Measurements from ENCODE around the gene IFFO2.

Gene IFFO2

DNA sequence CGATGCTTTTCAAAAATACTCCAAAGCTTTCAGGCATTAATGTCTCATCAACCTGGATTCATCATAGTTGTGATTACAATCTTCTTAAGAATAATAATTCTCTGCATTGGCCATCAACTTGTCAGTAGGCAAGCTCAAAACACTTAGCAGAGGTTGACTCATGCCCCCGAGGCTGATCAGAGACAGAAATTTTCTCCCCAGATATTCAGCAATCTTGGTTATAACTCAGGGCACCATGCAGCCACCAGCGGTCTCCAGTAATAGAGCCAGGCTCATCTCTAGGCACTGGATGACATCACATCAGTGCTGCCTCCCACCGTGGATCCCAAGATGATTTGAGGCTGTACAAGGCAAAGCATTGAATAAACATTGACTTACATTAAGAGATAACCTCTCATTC lies 14.3 kb upstream of the IFFO2 start:
- no peak for DNase-seq

DNA sequence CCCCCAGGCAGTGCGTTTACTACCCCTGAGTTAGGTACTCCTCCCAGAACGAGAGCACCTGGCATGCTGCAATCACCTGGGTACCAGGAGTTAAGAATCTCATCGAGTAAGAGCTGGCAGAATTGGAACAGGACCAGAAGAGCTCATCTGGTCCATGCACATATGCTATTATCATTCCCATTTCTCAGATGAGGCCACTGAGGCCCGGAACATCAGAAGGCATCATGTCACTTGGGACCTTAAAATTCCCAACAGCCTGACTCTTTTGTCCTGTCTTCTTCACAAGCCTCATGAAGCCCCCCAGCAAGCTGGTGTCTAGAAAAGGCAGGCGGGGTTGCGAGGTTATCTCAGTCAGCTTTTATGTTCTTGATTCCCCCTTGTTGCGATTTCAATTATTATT lies 13.9 kb upstream of the IFFO2 start:
- DNase-seq, result no peak

DNA sequence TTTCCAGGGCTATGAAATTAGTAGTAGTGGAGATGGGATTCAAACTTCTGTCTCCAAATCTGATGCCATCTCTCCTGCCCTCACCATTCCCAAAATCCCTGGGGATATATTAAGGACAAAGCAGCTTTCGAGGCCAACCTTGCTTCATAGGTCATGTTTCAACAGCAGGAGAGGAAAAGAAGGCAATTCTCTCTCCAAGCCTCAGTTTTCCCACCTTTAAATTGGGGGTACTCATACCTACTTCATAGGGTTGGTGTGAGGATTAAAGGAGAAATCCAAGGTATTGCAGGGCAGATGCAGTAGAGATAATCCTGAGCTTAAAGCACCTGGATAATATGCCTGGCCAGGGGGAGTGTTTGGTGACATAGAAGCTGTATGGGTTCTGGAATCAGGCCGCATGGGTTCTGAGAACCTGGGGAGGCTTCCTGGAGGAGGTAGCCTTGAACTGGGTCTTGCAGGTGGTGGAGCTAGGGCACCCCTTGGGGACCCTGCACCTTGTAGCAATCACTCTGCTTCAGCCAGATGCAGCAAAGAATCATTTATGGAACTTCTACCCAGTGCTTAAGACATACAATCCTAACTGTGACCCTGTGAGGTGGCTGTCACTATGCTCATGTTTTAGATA lies 10.7 kb upstream of the IFFO2 start:
- no peak for DNase-seq

DNA sequence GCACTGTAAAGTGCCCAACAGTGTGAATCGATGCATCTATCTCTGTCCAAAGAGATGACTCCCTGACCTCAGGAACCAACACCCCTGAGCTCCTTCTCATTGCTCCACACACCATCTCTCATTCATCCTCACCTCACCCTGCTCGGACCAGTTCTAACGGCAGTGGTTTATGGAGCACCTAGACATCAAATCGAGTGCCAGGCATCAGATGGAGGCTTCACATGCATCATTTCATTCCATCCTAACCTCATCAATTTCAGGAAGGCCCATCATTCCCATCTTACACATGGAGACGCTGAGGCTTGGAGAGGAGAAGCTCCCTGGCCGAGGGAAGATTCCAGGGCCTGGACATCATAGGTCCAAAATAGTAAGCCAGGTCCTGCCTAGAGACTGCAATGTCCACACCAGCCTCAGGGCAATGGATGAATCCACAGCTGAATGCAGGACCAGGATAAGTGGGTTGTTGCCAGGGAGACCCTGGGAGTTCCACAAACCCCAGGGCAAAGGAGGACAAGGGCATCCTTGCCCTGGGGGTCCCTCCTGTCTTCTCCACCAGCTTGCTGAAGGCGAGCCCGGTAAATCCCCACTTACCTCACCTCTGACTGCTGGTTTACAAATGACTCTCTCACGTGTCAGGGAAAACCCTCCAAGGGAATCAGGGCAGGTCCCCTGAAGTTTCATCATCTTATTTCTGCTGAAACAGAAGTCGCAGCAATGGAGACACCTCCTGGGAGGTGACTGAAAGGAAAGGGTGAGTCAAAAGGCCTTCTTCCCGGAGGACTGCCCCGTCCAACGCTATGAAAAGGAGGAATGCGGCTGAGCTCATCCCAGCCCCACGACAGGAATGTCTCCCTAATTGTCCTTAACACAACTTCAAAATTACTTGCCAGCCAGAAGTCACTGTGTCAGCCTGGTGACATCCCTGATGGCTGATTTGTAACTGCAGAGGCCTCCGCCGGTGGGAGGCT lies 9.0 kb upstream of the IFFO2 start:
- peak; percentile 66 for DNase-seq

DNA sequence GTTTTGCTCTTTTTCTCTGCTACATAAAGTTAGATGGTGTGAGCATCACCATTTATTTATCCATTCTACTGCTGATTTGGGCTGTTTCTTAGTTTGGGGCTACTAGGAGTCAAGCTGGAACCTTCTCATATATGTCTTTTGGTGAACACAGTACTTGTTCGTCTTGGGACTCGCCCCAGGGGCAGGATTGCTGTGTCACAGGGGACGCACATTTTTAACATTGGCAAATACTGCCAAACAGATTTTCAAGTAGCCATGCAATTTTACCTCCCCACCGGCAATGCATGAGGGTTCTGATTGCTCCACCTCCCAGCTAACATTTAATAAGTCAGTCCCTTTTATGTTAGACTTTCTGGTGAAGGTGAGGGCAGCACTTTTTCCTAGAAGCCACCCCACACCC lies 7.5 kb upstream of the IFFO2 start:
- no peak for DNase-seq

DNA sequence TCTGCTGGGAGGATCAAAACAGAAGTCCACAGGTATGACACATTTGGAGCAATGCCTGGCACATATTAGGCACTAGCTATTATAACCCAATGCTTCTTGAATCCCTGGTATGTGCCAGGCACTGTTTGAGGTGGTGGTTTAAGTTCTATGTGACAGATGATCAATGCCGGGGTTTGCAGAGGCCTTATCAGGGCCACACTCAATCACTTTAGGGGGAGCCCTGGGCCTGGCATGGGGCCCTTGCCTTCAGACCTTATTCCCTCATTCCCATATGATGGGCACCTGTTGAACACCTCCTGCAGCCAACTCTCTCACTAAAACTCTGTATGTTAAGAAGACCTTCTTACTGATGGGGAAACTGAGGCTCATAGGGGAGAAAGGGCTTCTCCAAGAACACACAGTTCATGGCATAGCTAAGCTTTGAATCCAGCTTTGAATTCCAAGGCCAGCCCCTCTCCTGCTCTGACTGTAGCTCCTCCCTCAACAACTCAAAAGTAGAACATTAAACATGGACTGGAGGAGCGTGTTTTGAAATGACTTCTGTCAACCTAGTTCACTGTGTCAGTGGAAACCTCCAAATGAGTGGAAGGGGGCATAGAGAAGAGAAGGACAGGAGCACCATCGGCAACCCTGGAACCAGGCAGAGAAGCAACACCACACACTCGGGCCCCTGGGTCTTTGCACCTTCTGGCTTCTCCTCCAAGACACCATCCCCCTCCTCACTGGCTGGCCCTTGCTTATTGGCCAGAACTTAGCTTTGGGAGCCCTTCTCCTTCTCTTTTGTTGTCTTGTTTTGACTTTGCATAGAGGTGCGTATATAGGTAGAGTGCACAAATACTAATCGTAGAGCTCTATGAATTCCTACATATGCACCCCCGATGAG lies 6.6 kb upstream of the IFFO2 start:
- no peak for DNase-seq

DNA sequence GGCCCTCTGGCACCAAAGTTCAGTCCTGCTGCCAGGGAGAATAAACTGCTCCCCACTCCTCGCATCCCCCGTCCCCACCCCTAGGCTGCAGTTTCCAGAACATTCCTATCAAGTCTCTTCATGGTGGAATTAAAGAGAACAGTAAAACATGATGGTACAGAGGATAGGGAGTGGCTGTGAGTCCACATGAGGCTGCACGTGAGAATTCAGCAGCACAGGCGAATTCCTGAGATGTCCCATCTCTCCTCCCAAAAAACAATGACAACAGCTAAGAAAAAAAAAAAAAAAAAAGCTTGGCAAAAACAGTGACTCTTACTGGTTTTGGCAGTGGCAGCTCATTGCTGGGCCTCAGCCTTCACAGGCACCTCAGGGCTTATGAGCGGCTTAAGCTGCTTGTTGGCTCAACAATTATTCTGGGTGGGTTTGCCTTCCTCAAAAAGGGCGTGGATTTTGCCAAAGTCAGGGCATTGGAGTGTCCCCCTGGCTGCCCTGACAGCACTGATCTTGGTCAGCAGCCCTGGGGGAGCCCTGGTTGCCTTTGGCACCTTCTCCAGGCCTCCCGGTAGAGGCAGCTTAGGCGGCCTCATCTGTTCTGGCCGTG lies 5.7 kb upstream of the IFFO2 start:
- DNase-seq, result no peak

DNA sequence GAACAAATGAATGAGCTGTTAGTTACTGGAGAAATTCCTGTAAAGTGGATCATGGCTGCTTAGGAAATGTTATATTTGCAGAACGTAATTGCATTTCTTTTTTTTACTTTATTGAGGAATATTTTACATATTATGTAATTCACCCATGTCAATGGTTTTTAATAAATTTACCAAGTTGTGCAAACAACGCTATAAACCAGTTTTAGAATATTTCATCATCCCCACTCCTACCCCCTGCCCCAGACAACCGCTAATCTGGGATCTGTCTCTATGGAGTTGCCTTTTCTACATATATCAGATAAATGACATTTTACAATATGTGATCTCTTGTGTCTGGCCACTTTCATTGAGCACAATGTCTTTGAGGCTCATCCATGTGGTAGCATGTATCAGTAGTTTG lies 4.3 kb upstream of the IFFO2 start:
- DNase-seq, result no peak

DNA sequence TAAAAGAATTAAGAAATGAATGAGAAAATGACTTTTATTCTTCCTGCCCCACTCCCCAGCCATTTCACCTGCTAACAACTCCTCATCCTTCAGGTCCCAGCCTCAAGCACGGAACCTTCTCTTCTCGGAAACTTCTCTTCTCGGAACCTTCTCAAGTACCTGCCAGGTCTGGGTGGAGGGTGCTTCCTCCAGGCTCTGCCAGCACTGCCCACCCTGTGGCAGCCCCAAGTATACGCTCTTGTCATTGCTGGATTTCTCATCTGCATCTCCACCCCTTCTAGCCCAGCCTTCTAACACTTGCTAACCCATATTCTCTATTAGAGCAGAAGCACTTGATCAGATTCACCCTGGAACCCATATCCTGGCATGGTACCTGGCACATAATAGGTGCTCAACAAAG lies 3.9 kb upstream of the IFFO2 start:
- DNase-seq, result no peak

DNA sequence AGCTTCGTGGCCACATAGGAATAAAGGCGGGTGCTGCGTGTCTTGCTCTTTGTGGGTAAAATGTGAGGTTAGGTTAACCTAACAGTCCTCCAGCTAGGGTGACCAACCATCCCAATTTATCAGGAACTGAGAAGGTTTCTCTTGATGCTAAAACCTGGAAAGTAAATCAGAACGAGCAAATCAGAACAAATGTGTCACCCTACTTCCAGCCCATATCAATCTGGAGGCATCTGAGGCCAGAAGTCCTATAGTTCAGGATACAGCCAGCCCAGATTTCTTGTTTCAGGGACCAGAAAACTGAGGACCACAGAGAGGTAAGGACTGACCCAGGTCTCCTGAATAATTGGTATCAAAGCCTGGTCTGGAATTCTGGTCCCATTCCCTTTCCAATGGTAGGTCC lies 3.1 kb upstream of the IFFO2 start:
- DNase-seq, result no peak

DNA sequence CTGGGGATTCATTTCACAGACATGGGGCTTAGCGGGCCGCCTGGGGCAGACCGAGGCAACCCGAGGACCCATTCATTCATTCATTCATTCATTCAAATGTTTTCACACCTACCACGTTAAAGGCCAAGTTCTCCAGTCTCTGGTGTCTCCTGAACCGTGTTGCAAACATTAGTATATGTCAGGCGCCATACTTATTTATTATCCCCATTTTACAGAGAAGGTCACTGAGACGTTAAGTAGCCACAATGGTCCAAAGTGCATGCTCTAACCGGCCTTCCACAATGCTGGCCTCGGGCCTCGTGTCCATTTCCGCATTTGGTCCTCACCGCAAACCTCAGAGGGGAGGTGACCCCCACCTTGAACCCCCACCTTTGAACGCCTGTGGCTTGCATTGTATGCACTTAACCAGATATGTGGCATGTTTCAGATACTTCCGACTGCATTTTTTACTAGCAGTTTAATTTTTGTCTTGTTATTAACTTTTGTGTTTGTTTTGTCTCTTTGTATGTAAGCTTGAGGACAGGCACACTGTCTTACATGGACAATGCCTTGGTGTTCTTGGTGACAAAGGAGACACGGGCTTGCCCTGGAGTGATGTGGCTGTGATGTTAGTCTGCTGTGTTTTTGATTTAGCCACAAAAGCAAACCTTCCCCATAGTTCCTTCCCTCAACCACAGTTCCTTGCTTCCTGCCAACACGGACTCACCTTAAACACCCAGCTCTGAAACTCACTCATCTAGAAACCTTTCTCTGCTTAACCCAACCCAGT lies 1.2 kb upstream of the IFFO2 start:
- DNase-seq, result peak; percentile 56

DNA sequence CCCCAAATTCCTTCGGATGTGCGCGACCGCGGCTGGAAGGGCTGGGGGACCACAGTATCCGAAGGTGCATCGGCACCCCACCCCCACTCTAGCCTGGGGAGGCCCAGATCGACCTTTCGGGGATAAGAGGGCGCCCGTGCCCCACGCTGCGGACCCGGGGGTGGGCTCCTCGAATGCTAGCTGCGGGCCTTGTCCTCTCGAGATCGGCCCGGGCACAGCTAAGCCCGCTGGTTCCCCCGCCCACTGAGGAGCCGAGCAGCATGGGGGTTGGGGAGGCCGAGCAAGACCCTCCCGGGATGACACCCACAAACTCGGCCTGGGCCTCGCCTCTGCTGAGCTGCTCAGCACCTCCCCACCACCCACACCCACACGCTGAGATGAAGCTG lies 653 bp upstream of the IFFO2 start:
- no peak for DNase-seq

DNA sequence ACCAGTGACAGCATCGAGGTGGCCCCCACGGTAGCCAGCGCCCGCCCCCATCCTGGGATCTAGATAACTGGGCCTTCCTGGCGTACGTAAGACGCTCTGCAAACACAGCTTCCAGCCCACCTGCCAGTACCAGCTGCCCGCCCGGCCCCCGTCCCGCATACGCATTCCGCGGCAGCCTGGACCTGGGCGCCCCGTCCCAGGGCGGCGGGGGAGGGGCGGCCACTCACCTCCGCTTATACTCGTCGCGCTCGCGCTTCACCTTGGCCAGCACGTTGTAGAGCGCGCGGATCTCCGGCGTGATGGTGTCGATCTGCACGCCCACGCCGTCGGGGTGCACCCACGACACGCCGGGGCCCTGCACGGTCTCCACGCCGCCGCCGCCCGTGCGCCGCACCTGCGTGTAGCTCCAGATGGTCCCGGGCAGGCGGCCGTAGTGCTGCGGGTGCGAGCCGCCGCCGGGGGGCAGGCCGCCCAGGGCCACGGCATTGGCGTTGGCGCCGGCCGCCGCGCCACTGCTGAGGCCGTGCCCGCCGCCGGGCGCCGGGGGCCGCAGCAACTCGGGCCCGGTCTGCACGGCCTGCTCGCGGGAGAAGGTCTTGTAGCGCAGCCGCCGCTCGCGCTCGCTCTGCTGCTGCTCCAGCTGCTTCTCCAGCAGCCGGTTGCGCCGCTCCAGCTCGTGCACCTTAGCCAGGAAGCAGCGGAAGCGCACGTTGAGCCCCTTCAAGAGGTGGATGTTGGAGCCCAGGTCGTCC lies 859 bp downstream of the IFFO2 start:
- DNase-seq, result peak; percentile 61

DNA sequence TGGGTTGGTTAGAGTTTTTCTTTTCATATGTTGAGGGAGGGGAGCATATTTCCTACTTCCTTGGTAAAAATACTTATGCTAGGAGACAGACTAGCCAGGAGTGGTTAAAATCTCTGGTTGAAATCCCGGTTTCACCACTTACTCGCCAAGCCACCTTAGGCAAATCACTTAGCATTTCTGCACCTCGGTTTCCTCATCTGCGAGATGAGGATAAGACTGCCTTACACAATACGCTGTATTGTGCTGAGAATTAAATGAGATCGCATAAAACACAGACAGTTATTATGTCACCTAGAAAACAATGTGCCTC lies 1.4 kb downstream of the IFFO2 start:
- no peak for DNase-seq

DNA sequence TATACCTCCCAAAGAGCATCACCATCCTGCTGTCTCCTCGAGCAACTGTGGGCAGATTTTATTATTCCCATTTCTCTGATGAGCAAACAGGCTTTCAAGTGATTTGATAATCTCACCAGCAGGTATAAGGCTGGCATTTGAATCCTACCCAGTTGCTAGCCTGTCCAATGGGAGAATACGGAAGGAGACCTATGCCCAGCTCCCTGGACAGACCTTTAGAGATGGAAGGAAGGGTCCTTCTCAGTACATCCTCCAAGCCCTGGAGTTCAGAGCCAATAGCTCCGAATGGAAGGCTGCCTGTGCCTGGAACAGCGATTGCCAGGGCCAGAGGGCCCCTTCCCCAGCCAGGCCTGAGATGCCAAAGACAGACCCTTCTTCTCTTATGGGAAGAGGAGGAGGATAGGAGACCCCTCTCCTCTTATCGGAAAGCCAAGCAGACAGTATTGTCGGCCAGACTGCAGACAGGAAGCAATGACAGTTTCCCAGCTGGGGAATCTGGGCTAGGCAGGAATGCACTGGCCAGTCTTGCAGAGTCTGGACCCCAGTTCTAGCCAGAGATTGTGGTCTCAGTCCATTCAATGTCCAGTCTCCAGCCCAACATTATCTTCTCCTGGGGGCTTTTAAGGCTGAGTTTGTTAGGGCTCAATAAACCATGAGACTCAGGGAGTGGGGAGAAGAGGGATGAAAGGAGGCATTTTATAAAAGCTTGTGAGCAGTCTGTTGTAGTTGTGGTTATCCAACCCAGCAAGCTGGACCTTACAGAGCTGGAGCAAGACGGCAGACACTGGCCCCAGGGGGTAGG lies 2.0 kb downstream of the IFFO2 start:
- no peak for DNase-seq

DNA sequence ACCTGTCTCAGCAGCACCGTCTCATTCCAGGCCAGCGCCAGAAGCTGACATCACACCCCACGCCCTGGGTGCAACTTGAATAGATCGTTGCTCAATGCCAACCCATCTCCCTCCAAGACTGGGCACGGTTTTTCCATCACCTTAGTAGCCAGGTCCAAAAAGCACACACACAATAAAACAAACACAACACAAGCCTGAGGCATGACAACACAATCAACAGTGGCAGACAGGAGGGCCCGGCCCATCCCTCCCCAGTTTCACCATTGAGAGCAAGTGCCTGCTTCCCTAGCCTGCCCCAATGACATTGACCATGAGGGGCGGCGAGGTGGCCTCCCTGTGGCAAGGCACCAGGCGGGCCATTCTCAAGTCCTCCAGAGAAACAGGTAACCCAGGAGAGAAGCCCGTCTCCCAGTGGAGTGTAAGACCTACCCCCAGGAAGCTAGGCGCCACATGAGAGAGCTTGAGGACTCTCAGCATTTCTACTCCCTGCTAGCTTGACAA lies 2.7 kb downstream of the IFFO2 start:
- DNase-seq, result no peak

DNA sequence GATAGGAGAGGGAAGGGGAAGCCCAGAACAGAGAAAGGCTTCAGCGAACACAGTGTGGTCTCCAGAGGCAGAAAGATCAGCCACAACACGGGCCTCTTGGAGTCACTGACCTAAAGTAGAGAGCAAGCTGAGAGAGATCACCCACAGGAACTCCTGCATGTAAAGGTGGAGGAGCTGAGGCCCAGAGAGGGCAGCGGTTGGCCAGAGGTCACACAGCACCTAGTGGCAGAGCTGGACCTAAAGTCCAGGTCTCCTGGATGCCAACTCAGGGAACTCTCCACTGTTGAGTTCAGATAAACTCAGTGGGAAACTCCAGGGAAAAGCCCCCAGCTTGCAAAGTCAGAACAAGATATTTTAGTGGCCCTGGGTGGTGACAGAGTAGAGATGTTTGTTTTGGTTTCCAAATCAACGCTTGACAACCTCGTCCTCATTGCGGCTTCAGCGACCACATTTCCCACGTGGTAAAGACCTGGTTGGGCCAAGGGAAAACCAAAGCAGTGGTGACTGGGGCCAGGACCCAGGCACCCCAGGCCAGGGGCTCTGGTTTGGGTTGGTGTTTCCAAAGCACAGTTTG lies 4.6 kb downstream of the IFFO2 start:
- peak; percentile 94 for DNase-seq

DNA sequence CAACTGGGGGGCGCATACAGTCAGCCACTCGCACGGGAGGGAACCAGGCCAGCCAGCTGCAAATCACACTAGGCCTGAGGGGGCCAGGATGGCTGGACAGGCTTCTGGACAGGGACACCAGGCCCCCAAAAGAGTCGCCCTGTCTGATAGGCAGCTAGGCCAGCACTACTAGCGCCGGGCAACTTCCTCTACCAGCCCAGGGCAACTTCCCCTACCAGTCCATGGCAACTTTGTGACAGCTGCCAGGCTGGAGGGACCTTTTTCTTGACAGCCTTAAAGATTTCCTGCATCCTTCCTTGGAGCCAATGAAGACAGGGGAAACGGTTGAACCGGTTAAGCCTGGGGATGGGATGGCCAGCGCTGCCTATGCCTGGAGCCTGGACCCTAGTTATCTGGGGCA lies 5.1 kb downstream of the IFFO2 start:
- DNase-seq, result no peak

DNA sequence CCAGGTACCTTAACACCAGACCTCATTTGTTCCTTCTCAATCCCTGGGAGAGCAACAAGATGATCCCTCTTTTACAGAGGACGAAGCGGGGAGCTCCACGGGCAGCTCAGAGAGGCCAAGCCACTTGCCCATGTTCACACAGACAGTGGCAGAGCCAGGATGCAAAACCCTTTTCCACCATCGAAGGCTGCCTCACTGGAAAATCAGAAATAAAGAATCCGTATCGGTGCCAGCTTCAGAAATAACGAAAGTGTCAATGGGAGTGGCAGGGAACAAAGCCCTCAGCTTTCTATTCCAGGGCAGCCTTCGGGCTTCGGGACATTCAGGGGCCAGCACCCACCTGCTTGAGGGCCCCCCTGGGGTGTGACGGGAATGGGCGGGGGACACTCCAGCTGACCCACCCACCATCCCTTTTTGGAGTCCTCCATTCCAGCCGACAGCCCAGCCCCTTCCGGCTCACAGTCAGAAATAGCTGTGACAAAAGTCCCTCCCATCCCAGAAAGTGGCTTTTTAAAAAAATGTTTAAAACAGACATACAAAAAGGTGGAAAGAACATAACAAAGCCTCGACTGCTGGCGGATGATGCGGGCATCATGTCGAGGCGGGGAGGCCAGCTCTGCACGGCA lies 6.0 kb downstream of the IFFO2 start:
- DNase-seq, result peak; percentile 74

Measured in activated CD4-positive, alpha-beta T cell treated with anti-CD3 and anti-CD28 coated beads, Interleukin-10, Interleukin-2, amounts not matched to agents 100 ng/mL and 50 ng/mL, durations not matched to agents 16 hours and 8 hours (primary cell).